GM18505 (cell line): ENCODE measurements around the gene EPC1.

Experiments used
- ATAC-seq: cut with Tn5 transposase; IDR thresholded peaks from one replicate; pipeline ENCODE4 v1.9.1; 2021; ENCODE audit not compliant: unreplicated experiment
- POLR2A ChIP-seq: IDR thresholded peaks from 4 replicates; pipeline ENCODE4 v1.6.1; 2011; ENCODE audit warnings: borderline replicate concordance; ENCODE audit not compliant: insufficient read depth, insufficient read length; ENCODE audit errors: extremely low read depth

Gene EPC1

DNA sequence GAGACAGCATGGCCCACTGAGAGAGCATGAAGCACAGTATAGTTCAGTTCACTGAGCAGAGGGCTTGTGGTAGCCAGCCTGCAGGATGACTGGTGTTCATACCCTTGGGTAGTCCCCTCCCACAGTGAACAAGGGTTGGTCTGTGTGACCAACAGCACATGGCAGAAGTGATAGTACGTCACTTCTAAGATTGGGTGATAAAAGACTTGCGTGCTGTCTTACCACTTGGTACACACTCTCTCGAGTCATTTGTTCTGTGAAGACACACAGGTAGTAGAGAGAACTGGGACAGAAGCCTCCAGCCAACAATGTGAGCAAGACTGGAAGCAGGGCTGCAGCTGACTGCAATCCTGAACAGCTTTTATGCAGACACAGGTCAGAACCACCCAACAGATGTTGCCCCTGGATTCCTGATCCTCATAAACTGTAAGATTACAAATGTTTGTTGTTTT, 14.6 kb downstream of the EPC1 start:
- peak; percentile 97 for ATAC-seq

DNA sequence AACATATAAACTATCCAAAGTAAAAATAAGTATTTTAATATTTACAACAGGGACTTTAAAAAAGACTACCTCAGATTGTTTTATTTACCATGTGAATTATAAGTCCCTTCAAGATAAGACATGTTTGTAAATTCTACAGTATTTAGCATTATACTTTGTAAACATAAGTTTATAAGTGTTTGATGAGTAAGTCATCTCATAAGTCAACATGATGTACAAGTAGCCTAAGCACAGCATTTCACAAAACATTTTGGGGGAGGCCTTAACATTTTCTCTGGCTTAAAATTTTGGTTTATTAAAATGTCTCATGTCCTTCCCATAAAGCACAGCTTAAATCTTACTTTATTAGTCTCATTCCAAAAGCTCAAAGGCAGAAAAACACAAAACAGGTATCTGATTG, 15.4 kb downstream of the EPC1 start:
- no peak for ATAC-seq
- TF ChIP-seq POLR2A, result no peak

More for the DNA sequence above, 14.6 kb downstream of the EPC1 start:
- TF ChIP-seq POLR2A, result peak; percentile 78

DNA sequence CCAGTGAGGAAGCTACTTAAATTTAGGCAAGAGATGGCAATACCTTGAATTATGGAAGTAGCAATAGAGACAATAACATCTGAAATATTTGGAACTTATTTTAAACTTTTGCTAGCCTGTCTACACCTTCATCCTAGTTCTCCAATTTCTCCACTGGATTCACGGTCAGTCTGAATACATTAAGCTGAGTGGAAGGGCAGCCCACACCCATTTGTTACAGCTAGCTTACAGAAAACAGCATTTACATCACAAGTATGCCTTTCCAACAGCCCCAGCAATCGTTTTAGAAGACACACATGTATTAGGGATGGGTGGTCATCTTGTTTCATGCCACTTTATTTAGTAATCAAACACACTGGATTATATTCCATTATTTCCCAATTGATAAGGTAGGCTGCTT, 16.7 kb downstream of the EPC1 start:
- ATAC-seq, result no peak
- TF ChIP-seq POLR2A, result no peak

DNA sequence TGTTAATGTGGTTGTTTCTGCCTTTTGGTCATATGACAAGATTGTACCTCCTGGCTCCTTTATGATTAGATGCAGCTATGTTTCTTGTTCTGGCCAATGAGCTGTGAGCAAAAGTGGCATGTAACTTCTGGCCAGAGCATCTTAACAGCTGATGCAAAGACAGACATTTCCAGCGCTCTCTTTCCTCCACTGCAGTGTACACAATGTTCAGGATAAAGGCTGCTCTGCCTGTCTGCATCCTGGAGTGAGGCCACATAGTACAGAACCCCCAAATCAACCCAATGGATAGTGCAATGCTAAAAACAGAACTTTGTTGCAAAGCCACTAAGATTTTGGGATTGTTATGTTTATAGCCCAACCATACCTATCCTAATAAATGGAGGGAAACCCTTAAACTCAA, 17.9 kb downstream of the EPC1 start:
- ATAC-seq, result no peak
- TF ChIP-seq POLR2A, result no peak

DNA sequence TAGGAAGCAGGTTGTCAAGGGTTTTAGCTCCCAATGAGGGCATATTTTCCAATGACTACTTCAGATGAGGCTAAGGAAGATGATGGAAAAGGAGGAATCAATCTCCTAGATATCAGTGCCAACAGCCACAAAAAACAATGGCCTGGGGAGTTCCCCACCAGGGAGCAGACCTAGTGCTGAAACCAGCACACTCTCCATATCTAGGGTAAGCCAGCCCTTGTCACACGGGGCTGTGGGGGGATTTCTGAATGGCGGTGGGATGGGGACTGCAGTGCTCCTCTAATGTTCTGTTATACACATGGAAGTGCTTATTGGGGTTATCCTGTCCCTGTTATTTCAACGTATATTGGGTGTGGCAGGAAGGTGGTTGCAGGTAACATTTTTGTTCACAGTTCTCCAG, 18.5 kb downstream of the EPC1 start:
- TF ChIP-seq POLR2A, result no peak

DNA sequence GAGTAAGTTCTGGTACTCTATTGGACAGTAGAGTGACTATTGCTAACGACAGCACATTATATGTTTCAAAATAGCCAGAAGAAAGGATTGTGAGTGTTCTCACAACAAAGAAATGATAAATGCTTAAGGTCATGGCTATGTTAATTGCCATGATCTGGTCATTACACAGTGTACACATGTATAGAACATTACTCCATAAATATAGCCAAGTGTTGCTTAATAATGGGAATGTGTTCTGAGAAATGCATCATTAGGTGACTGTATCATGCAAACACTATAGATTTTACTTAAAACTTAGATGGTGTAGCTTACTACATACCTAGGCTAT, 19.6 kb downstream of the EPC1 start:
- ATAC-seq, result no peak
- TF ChIP-seq POLR2A, result no peak

More for the DNA sequence above, 18.5 kb downstream of the EPC1 start:
- no peak for ATAC-seq

DNA sequence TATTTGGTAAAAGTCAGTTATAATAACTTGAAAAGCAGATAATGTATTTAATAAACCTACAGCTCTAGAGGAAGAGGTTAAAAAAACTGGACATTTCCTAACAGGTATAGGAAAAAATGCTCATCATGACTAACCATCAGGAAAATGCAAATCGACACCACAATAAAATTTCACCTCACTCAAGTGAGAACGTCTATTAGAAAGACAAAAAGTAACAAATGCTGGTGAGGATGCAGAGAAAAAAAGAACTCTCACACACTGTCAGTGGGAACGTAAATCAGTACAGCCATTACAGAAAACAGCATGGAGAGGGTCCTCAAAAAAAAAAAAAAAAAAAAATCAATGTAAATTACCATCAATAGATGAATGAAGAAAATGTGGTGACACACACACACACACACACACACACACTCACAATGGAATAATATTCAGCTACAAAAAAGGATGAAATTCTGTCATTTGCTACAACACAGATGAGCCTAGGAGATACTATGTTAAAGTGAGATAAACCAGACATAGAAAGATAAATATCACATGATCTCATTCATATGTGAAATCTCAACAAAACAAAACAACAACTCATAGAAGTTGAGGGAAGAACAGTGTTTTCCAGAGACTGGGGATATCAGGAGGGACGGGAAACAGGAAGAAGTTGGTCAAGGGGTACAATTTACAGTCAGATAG, 20.1 kb downstream of the EPC1 start:
- no peak for ATAC-seq
- no peak for TF ChIP-seq POLR2A

DNA sequence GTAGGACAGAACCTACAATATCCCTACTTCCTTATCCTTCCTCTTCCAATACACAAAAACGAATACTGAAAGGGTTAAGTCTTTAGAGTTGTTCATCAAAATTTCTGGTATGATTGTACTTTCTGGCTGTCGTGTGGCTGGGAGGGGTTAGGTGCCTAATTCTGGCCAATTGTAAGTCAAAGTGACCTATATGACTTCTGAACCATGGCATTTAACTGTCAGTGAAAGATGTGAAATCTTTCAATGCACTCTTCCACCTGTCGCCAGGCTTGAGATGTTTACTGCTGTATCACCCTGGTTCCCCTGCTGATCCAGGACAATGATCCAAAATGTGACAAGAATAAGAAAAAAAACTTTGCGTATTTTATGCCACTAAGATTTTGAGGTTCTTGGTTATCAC, 20.8 kb downstream of the EPC1 start:
- ATAC-seq, result peak; percentile 46
- no peak for TF ChIP-seq POLR2A

DNA sequence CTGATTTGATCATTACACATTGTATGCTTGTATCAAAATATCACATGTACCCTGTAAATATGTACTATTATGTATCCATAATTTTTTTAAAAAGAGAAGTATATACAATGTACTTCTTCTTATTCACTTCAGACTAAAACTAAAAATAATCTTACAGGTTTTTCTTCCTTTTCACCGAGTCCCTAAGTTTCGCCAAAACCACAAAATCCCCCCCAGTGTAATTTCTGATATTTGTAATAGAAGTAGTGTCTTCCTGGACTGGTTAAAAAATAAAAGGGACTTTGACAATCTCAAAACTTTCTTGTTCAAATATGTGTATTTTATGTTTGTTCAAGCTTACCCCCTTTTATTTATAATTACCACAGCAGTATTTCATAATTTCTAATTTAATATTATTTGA, 23.9 kb downstream of the EPC1 start:
- no peak for TF ChIP-seq POLR2A
- ATAC-seq, result no peak

DNA sequence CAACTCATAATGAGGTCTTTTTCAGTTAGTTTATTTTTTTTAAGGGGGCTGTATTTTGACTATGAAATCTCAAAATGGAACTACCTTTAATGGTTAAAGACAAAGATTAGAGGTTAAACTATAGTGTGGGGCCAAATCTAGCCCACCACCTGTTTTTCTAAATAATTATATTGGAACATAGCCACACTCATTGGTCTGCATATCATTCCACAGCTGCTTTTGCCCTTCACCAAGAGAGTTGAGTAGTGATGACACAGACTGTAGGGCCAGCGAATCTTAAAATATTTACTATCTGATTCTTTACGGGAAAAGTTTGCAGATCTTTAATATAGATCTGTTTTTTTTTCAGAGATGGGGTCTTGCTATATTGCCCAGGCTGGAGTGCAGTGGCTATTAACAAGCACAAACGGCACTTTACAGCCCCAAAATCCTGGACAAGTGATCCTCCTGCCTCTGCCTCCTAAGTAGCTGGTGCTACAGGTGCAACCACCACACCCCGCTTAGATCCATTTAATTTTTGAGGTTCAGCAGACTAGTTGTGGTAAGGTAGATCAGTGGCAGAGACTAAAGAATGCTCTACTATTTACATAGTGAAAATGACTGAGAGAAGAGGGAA, 25.8 kb downstream of the EPC1 start:
- no peak for TF ChIP-seq POLR2A
- ATAC-seq, result no peak

DNA sequence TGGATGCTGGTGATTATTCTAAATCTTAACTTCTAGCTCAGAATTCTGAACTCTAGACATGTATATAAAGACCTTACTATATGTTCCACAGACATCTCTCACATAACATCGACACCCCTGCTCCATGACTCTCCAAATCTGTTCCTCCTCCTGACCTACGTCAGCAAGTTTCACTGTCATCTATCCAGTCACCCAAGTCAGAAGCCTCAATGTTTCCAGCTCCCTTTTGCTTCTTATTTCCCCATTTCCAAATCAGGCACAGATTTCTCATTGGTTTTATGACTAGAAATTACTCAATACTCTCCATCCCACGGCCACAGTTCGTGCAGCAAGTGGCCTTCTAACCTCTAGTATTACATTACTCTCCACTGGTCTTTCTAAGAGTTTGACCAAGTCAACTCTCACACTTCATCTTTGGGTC, 28.5 kb downstream of the EPC1 start:
- TF ChIP-seq POLR2A, result no peak
- ATAC-seq, result peak; percentile 39

DNA sequence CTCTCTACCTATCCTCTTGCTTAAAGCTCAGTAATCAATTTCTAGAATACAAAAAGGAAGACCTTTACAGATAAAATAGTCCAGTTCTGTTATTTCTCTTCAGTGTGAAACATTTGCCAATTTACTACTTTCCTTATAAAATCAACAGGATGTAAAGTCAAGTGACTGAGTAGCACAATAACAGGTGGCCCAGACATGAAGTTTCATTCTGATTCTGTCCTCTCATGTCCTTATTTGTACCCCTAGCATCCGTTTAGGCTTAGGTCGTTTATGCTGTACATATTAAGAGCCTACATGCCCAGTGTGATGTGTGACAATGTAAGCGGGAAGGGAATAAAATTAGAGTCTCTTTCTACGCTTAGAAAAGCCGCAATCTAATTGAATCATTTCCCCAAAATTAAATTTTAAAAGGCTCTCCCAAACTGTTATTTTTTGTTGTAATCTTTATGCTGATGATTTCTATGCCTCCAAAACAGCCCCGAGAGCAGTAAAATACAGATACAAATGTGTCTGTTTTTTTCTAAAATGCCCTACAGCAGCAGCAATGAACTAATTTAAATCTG, 29.1 kb downstream of the EPC1 start:
- no peak for TF ChIP-seq POLR2A
- ATAC-seq, result peak; percentile 95

DNA sequence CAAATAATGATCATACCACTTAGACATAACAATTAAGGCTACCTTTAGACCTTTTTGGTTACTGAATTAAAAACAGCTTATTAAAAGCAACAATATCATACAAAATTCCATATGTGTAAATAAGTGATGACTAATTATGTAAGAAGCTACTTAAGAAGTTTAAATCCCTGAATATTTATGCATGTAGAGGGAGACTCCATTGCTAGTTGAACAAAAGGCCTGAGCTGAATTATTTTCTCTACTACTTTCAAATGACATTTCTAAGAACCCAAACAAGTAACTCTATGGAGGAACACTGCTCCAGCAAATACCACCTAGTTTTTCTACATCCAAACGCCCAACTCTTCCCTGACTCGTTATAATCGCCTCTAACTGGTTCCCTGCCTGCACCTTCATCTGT, 31.5 kb downstream of the EPC1 start:
- no peak for ATAC-seq
- no peak for TF ChIP-seq POLR2A

DNA sequence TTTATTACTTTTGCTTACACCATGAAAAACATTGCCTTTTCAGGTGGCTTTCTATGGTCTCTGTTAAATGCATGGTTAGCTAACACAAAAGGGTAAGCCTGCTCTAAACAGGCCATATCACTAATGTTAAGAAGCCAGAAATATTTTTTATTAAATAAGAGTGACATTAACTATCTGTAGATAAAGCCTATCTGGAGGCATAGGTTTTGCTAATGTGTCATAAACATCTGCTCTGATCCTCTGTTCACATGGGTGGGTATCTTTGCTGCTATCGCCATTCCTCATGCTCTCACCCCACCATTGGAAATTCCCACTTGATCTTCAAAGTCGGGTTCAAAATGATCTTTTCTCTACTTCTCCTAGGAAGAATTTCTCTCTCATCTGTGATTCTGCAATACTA, 32.4 kb downstream of the EPC1 start:
- ATAC-seq, result no peak
- no peak for TF ChIP-seq POLR2A
